Measurements from ENCODE around the gene C19orf53. TPM values are rescaled to one million over a fixed set of nuclear protein-coding genes. Genes with fewer than 3 reads are reported as not detected.

Gene C19orf53
- total RNA-seq, 1 donor from 2014 or later = 95.6 TPM

- H3K36me3 Mint-ChIP-seq = peaks cover 21% of the 10 kb centered on the region
- H3K4me1 ChIP-seq = no peaks in the 10 kb centered on the region
- DNase-seq (ENCODE audit: low spot score) = no peak
- no peak overlapping the region for H3K27ac ChIP-seq
- no peaks in the 10 kb centered on the region for H3K4me1 Mint-ChIP-seq
- H3K27me3 ChIP-seq = no peaks in the 10 kb centered on the region
- H3K36me3 ChIP-seq = no peaks in the 10 kb centered on the region
- H3K9ac ChIP-seq = no peak overlapping the region
- no peak for TF ChIP-seq EZH2 (IDR thresholded peaks at IDR 0.05)
- no peak for TF ChIP-seq CTCF (IDR thresholded peaks at IDR 0.05)
- TF ChIP-seq EZH2phosphoT487 (IDR thresholded peaks at IDR 0.05) = no peak
- H3F3A ChIP-seq (ENCODE audit: low read depth) = no peaks in the 10 kb centered on the region
- no peak overlapping the region for H3K4me3 ChIP-seq
- no peak overlapping the region for H2AFZ ChIP-seq (replicated peaks)
- no peaks in the 10 kb centered on the region for H4K20me1 ChIP-seq (ENCODE audit: low read depth)
- H3K9me3 Mint-ChIP-seq = no peaks in the 10 kb centered on the region
- no peak overlapping the region for H3K27ac Mint-ChIP-seq
- H3K79me2 ChIP-seq (ENCODE audit: low read depth) = no peaks in the 10 kb centered on the region
- H3K27me3 Mint-ChIP-seq (ENCODE audit: insufficient read depth, low read depth) = peaks cover 2% of the 10 kb centered on the region
- no peaks in the 10 kb centered on the region for H3K9me3 ChIP-seq (ENCODE audit: low read depth)
- no peak overlapping the region for H3K4me2 ChIP-seq
- H3K4me3 Mint-ChIP-seq = no peak overlapping the region
Measured at GRCh38 chr19:13757805-13758772, 16.2 kb upstream of the C19orf53 start.

DNA sequence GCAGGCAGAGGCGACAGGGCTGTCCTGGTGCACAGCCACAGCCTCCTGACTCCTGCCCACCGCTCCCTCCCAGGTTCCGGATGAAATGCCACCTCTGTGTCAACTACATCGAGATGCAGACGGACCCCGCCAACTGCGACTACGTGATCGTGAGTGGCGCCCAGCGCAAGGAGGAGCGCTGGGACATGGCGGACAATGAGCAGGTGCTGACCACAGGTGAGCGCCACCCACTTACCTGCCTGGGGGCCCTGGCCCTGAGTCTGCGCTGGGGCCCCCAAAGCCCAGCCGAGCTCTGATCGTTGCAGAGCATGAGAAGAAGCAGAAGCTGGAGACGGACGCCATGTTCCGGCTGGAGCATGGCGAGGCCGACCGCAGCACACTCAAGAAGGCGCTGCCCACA lies 15.5 kb upstream of the C19orf53 start:
- Histone ChIP-seq H3K36me3 (no peaks in the 10 kb centered on the region), H3F3A (ENCODE audit: low read depth) (no peaks in the 10 kb centered on the region), H4K20me1 (ENCODE audit: low read depth) (no peaks in the 10 kb centered on the region), H3K27me3 (no peaks in the 10 kb centered on the region), H3K4me2 (no peak overlapping the region), H2AFZ (replicated peaks) (no peak overlapping the region), H3K9ac (no peak overlapping the region), H3K79me2 (ENCODE audit: low read depth) (no peaks in the 10 kb centered on the region), H3K4me3 (no peak overlapping the region), H3K27ac (no peak overlapping the region), H3K9me3 (ENCODE audit: low read depth) (no peaks in the 10 kb centered on the region), H3K4me1 (no peaks in the 10 kb centered on the region)
- Mint-ChIP-seq H3K36me3 (peaks cover 22% of the 10 kb centered on the region), H3K4me1 (peaks cover under 1% of the 10 kb centered on the region), H3K27ac (no peak overlapping the region), H3K9me3 (peaks cover under 1% of the 10 kb centered on the region), H3K4me3 (no peak overlapping the region), H3K27me3 (ENCODE audit: insufficient read depth, low read depth) (no peaks in the 10 kb centered on the region)
- no peak for DNase-seq (ENCODE audit: low spot score)
- no peak for TF ChIP-seq EZH2 (IDR thresholded peaks at IDR 0.05)
- TF ChIP-seq CTCF (IDR thresholded peaks at IDR 0.05) = no peak
- no peak for TF ChIP-seq EZH2phosphoT487 (IDR thresholded peaks at IDR 0.05)

GRCh38 chr19:13761423-13761822 lies 12.8 kb upstream of the C19orf53 start:
- DNase-seq (ENCODE audit: low spot score) = no peak
- no peak overlapping the region for H3K4me3 Mint-ChIP-seq

More at GRCh38 chr19:13761423-13761822, 12.8 kb upstream of the C19orf53 start:
- Mint-ChIP-seq H3K36me3 (peaks cover 17% of the 10 kb centered on the region), H3K4me1 (peaks cover 8% of the 10 kb centered on the region), H3K27me3 (ENCODE audit: insufficient read depth, low read depth) (peaks cover 5% of the 10 kb centered on the region), H3K9me3 (peaks cover 2% of the 10 kb centered on the region), H3K27ac (no peak overlapping the region)
- H3K9ac ChIP-seq = no peak overlapping the region
- peaks cover 9% of the 10 kb centered on the region for H3F3A ChIP-seq (ENCODE audit: low read depth)
- H3K79me2 ChIP-seq (ENCODE audit: low read depth) = no peaks in the 10 kb centered on the region
- H3K4me1 ChIP-seq = no peaks in the 10 kb centered on the region
- H3K27ac ChIP-seq = no peak overlapping the region
- TF ChIP-seq EZH2phosphoT487 (IDR thresholded peaks at IDR 0.05) (no peak), EZH2 (IDR thresholded peaks at IDR 0.05) (no peak), CTCF (IDR thresholded peaks at IDR 0.05) (no peak)
- no peak overlapping the region for H3K4me2 ChIP-seq
- H3K9me3 ChIP-seq (ENCODE audit: low read depth) = no peaks in the 10 kb centered on the region
- H3K4me3 ChIP-seq = no peak overlapping the region
- H2AFZ ChIP-seq (replicated peaks) = no peak overlapping the region
- H3K27me3 ChIP-seq = peaks cover 14% of the 10 kb centered on the region
- H3K36me3 ChIP-seq = no peaks in the 10 kb centered on the region
- peaks cover 7% of the 10 kb centered on the region for H4K20me1 ChIP-seq (ENCODE audit: low read depth)
